SH-SY5Y (cell line): Measurements from ENCODE around the gene SUDS3.

ENCODE experiments used
- GATA2 ChIP-seq: IDR thresholded peaks from 2 replicates; pipeline ENCODE4 v1.6.1; 2011; ENCODE audit warnings: mild to moderate bottlenecking, low read depth, low read length
- GATA3 ChIP-seq: IDR thresholded peaks from 2 replicates; pipeline ENCODE4 v1.6.1; 2011; ENCODE audit warnings: low read depth, mild to moderate bottlenecking, low read length, moderate library complexity

DNA sequence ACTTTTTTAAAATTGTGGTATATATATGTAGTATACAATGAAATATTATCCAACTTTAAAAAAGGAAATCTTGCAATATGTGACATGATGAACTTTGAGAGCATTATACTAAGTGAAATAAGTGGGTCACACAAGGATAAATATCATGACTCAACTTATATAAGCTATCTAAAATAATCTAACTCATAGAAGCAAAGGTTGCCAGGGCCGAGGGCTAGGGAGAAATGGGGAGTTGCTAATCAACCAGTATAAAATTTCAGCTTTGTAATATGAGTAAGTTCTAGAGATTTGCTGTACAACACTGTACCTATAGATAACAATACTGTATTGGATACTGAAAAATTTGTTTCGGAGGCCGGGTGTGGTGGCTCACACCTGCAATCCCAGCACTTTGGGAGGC is 42.1 kb upstream of the SUDS3 start:
- TF ChIP-seq GATA2 (no peak), GATA3 (no peak)
